ENCODE measurements around the gene TMEM100.

GRCh38 chr17:55709984-55710383 lies 12.7 kb downstream of the TMEM100 start:
- TF ChIP-seq CTCF (IDR thresholded peaks at IDR 0.05; ENCODE audit: low read depth, low read length, poor library complexity, severe bottlenecking) = no peak
- TF ChIP-seq EZH2phosphoT487 (IDR thresholded peaks at IDR 0.05; ENCODE audit: borderline replicate concordance, low read length) = no peak
